Neural cell (in vitro differentiated cells): ENCODE measurements around the gene CILP2. TPM values are rescaled to one million over a fixed set of nuclear protein-coding genes. Genes with fewer than 3 reads are reported as not detected.

Source experiments
- H2AFZ ChIP-seq: fragments of 200-600, 300-800 bp; sonication (generic), shearing (Covaris generic); 2 replicates; pipeline ENCODE4 v1.6.0; 2014; ENCODE audit warnings: low read depth, mild to moderate bottlenecking, antibody characterized with exemption, low read length, moderate library complexity
- H3F3A ChIP-seq: fragments of 200-600 bp; shearing (Covaris generic); 2 replicates; pipeline ENCODE4 v1.6.1; 2016; ENCODE audit warnings: mild to moderate bottlenecking, moderate library complexity, mixed read lengths, antibody characterized with exemption, low read length; ENCODE audit not compliant: insufficient read depth, poor library complexity, severe bottlenecking
- H3K27ac ChIP-seq: fragments of 200-600, 300-800 bp; sonication (generic), shearing (Covaris generic); 2 replicates; pipeline ENCODE4 v1.5.1; 2014; ENCODE audit warnings: mild to moderate bottlenecking, low read length, moderate library complexity
- H3K27me3 ChIP-seq: fragments of 300-800, 200-600 bp; sonication (generic), shearing (Covaris generic); 2 replicates; pipeline ENCODE4 v1.6.0; 2014; ENCODE audit warnings: mild to moderate bottlenecking, low read depth, low read length, moderate library complexity; ENCODE audit not compliant: insufficient read depth
- H3K36me3 ChIP-seq: fragments of 300-800, 200-600 bp; sonication (generic), shearing (Covaris generic); 2 replicates; pipeline ENCODE4 v1.5.1; 2014; ENCODE audit warnings: mild to moderate bottlenecking, antibody characterized with exemption, low read length, moderate library complexity; ENCODE audit not compliant: insufficient read depth
- H3K4me2 ChIP-seq: fragments of 300-800, 200-600 bp; sonication (generic), shearing (Covaris generic); 2 replicates; pipeline ENCODE4 v1.6.0; 2014; ENCODE audit warnings: mild to moderate bottlenecking, low read length
- H3K4me3 ChIP-seq: fragments of 300-800, 200-600 bp; sonication (generic), shearing (Covaris generic); 2 replicates; pipeline ENCODE4 v1.5.1; 2014; ENCODE audit warnings: mild to moderate bottlenecking, low read length, moderate library complexity
- H3K79me2 ChIP-seq: fragments of 200-600 bp; shearing (Covaris generic); replicated peaks from 2 replicates; pipeline ENCODE4 v1.6.0; 2014; ENCODE audit warnings: mild to moderate bottlenecking, low read length, moderate library complexity; ENCODE audit not compliant: insufficient read depth
- H3K9ac ChIP-seq: fragments of 300-800, 200-600 bp; sonication (generic), shearing (Covaris generic); 2 replicates; pipeline ENCODE4 v1.6.1; 2016; ENCODE audit warnings: mild to moderate bottlenecking, low read length, mixed read lengths
- H3K9me2 ChIP-seq: fragments of 200-600 bp; shearing (Covaris generic); 2 replicates; pipeline ENCODE4 v1.6.1; 2016; ENCODE audit warnings: mild to moderate bottlenecking, low read length, mixed read lengths; ENCODE audit not compliant: insufficient read depth
- H3K9me3 ChIP-seq: fragments of 200-600, 300-800 bp; sonication (generic), shearing (Covaris generic); 2 replicates; pipeline ENCODE4 v1.6.1; 2016; ENCODE audit warnings: mild to moderate bottlenecking, mixed run types, low read length, moderate library complexity, mixed read lengths
- H4K20me1 ChIP-seq: fragments of 200-600 bp; shearing (Covaris generic); 2 replicates; pipeline ENCODE4 v1.6.1; 2016; ENCODE audit warnings: mild to moderate bottlenecking, mixed run types; ENCODE audit not compliant: insufficient read depth
- EP300 ChIP-seq: fragments of 450-650 bp; conservative IDR thresholded peaks from 2 replicates; pipeline ENCODE4 v1.6.1; 2014; ENCODE audit warnings: antibody characterized with exemption, mild to moderate bottlenecking, moderate library complexity; ENCODE audit not compliant: poor library complexity, severe bottlenecking
- EZH2 ChIP-seq: fragments of 200-600, 300-800 bp; shearing (Covaris generic), sonication (generic); IDR thresholded peaks from 2 replicates; pipeline ENCODE4 v1.6.1; 2014; ENCODE audit warnings: antibody characterized with exemption, low read length, borderline replicate concordance, mild to moderate bottlenecking; ENCODE audit not compliant: insufficient read depth, poor library complexity, severe bottlenecking
- MXI1 ChIP-seq: fragments of 450-650 bp; conservative IDR thresholded peaks from 2 replicates; pipeline ENCODE4 v1.6.1; 2014; ENCODE audit warnings: antibody characterized with exemption, mild to moderate bottlenecking; ENCODE audit not compliant: poor library complexity, severe bottlenecking
- POLR2AphosphoS5 ChIP-seq: IDR thresholded peaks from 2 replicates; pipeline ENCODE4 v1.6.1; 2012
- RAD21 ChIP-seq: fragments of 450-650 bp; conservative IDR thresholded peaks from 2 replicates; pipeline ENCODE4 v1.6.1; 2014; ENCODE audit warnings: antibody characterized with exemption, mild to moderate bottlenecking, moderate library complexity
- SMC3 ChIP-seq: fragments of 450-650 bp; conservative IDR thresholded peaks from 2 replicates; pipeline ENCODE4 v1.6.1; 2014; ENCODE audit warnings: antibody characterized with exemption, mild to moderate bottlenecking, moderate library complexity; ENCODE audit not compliant: poor library complexity
- TAF1 ChIP-seq: IDR thresholded peaks from 2 replicates; pipeline ENCODE4 v1.6.1; 2012; ENCODE audit warnings: low read depth
- polyA plus RNA-seq: library from polyadenylated mRNA; depleted of rRNA; stranded (reverse); fragments of >200 nt; gene quantifications from 2 replicates; pipeline ENCODE4 v1.2.3, GENCODE V29; 2014
- TF ChIP-seq, protein P1 (sequence below): IDR thresholded peaks from 2 replicates; pipeline ENCODE4 v1.6.1; 2012; ENCODE audit warnings: borderline replicate concordance
- TF ChIP-seq, protein P2 (sequence below): fragments of 450-650 bp; IDR thresholded peaks from 2 replicates; pipeline ENCODE4 v1.5.1; 2014; ENCODE audit warnings: antibody characterized with exemption, mild to moderate bottlenecking, moderate library complexity; ENCODE audit not compliant: poor library complexity, severe bottlenecking

The CILP2 gene
- polyA plus RNA-seq, 1 donor from 2014 or later: 0.84 TPM

DNA sequence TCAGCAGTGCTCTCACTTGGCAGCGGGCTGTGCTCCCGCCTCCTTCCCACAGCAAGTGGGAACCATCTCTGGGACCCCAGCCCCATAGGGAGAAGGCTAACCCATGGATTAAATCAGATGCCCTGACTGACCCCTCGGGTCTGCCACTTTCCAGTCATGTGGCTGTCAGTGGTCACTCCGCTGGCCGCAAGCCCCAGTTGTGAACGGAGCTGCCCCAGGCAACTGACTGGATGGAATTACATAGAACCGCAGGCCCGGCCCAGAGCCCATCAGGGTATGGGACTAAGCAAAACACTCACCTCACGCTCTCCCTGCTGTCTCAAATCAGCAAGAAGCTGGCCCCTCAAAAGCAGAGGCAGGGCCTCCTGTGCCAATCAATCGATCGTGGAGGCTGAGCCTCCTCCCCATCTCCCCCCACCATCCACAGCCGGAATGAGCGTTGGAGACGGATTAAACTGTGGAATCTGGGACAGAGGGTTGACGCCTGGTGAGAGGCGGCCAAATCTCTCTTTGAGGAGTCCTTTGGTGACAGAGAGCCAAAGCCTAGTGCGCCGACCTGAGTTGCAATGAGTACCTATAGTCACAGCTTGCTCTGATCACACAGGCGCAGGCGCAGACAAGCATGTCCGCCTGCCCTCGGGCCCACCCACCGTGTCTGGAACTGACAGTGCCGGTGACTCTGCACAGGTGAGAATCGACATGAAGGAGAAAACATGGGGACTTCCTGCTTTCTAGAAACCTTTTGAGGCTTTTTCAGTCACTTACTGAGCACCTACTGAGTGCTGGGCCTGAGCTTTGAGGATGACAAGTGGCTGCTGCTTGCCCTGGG lies 41.7 kb downstream of the CILP2 start:
- Histone ChIP-seq H3F3A (no peaks in the 10 kb centered on the region), H2AFZ (no peak overlapping the region), H3K36me3 (no peaks in the 10 kb centered on the region), H3K9me2 (no peaks in the 10 kb centered on the region), H3K79me2 (no peaks in the 10 kb centered on the region), H3K9me3 (no peaks in the 10 kb centered on the region), H3K9ac (no peak overlapping the region), H3K27ac (no peak overlapping the region), H4K20me1 (no peaks in the 10 kb centered on the region), H3K4me2 (no peak overlapping the region), H3K4me3 (no peak overlapping the region), H3K27me3 (no peaks in the 10 kb centered on the region)
- TF ChIP-seq EZH2 (no peak), RAD21 (no peak), TAF1 (no peak), EP300 (no peak), SMC3 (no peak), POLR2AphosphoS5 (no peak), MXI1 (no peak)
- TF ChIP-seq, protein P1, sequence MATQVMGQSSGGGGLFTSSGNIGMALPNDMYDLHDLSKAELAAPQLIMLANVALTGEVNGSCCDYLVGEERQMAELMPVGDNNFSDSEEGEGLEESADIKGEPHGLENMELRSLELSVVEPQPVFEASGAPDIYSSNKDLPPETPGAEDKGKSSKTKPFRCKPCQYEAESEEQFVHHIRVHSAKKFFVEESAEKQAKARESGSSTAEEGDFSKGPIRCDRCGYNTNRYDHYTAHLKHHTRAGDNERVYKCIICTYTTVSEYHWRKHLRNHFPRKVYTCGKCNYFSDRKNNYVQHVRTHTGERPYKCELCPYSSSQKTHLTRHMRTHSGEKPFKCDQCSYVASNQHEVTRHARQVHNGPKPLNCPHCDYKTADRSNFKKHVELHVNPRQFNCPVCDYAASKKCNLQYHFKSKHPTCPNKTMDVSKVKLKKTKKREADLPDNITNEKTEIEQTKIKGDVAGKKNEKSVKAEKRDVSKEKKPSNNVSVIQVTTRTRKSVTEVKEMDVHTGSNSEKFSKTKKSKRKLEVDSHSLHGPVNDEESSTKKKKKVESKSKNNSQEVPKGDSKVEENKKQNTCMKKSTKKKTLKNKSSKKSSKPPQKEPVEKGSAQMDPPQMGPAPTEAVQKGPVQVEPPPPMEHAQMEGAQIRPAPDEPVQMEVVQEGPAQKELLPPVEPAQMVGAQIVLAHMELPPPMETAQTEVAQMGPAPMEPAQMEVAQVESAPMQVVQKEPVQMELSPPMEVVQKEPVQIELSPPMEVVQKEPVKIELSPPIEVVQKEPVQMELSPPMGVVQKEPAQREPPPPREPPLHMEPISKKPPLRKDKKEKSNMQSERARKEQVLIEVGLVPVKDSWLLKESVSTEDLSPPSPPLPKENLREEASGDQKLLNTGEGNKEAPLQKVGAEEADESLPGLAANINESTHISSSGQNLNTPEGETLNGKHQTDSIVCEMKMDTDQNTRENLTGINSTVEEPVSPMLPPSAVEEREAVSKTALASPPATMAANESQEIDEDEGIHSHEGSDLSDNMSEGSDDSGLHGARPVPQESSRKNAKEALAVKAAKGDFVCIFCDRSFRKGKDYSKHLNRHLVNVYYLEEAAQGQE: no peak
- TF ChIP-seq, protein P2, sequence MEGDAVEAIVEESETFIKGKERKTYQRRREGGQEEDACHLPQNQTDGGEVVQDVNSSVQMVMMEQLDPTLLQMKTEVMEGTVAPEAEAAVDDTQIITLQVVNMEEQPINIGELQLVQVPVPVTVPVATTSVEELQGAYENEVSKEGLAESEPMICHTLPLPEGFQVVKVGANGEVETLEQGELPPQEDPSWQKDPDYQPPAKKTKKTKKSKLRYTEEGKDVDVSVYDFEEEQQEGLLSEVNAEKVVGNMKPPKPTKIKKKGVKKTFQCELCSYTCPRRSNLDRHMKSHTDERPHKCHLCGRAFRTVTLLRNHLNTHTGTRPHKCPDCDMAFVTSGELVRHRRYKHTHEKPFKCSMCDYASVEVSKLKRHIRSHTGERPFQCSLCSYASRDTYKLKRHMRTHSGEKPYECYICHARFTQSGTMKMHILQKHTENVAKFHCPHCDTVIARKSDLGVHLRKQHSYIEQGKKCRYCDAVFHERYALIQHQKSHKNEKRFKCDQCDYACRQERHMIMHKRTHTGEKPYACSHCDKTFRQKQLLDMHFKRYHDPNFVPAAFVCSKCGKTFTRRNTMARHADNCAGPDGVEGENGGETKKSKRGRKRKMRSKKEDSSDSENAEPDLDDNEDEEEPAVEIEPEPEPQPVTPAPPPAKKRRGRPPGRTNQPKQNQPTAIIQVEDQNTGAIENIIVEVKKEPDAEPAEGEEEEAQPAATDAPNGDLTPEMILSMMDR: no peak

DNA sequence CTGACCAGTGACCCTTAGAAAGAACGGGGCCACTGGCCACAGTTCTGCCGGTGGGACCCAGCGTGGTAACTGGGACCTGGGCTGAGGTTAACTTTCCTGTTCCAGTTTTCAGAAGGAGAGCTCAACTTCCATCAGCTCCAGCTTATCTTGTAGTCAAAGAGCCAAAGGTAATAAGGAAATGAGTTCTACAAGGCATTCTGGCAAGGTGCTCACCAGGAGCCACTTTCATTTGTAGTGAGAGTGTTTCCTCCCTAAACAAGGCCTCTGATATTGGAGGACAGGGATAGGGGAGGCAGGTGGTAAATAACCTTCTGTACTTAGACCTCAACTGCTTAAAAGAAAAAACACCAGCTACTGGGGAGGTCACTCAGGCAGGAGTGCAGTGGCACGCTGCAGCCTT lies 42.4 kb downstream of the CILP2 start:
- no peak overlapping the region for H3K9ac ChIP-seq
- no peak for TF ChIP-seq SMC3
- TF ChIP-seq, protein P2: no peak
- no peak for TF ChIP-seq RAD21
- no peak for TF ChIP-seq EZH2
- no peak for TF ChIP-seq TAF1
- TF ChIP-seq, protein P1: no peak
- no peak for TF ChIP-seq EP300
- no peak for TF ChIP-seq POLR2AphosphoS5
- no peak for TF ChIP-seq MXI1
- H3F3A ChIP-seq: no peaks in the 10 kb centered on the region
- H3K4me3 ChIP-seq: no peak overlapping the region
- no peaks in the 10 kb centered on the region for H3K79me2 ChIP-seq
- H3K9me2 ChIP-seq: no peaks in the 10 kb centered on the region
- no peaks in the 10 kb centered on the region for H3K36me3 ChIP-seq
- no peak overlapping the region for H2AFZ ChIP-seq
- H3K9me3 ChIP-seq: no peaks in the 10 kb centered on the region
- H3K27me3 ChIP-seq: no peaks in the 10 kb centered on the region
- no peak overlapping the region for H3K27ac ChIP-seq
- H4K20me1 ChIP-seq: no peaks in the 10 kb centered on the region
- no peak overlapping the region for H3K4me2 ChIP-seq
